HepG2 (cell line): ENCODE measurements around the gene CIB1. TPM values are rescaled to one million over a fixed set of nuclear protein-coding genes. Genes with fewer than 3 reads are reported as not detected.
A peak's percentile ranks its signal among the peaks of the same experiment; 100 is the strongest.

Source experiments
- BATF2 ChIP-seq: sonication (generic); formaldehyde crosslinking; IDR thresholded peaks from 2 replicates; pipeline ENCODE4 v1.8.0; 2022; ENCODE audit warnings: mild to moderate bottlenecking, missing genetic modification reagents, moderate library complexity
- CHD4 ChIP-seq: fragments of 200-600 bp; sonication (generic); IDR thresholded peaks from 2 replicates; pipeline ENCODE4 v1.7.0; 2017; ENCODE audit warnings: mild to moderate bottlenecking, low read length, borderline replicate concordance
- FUBP1 ChIP-seq: sonication (generic); formaldehyde crosslinking; IDR thresholded peaks from 2 replicates; pipeline ENCODE4 v1.5.1; 2020; ENCODE audit warnings: missing genetic modification reagents, mild to moderate bottlenecking, borderline replicate concordance
- HHEX ChIP-seq: IDR thresholded peaks from 2 replicates; pipeline ENCODE4 v1.6.1; 2016; ENCODE audit warnings: control low read depth
- HNRNPLL ChIP-seq: fragments of 200-400 bp; formaldehyde crosslinking; IDR thresholded peaks from 2 replicates; pipeline ENCODE4 v1.6.1; 2017; ENCODE audit warnings: mild to moderate bottlenecking, low read depth, low read length; ENCODE audit not compliant: poor library complexity, severe bottlenecking
- IKZF1 ChIP-seq: fragments of 450-650 bp; IDR thresholded peaks from 2 replicates; pipeline ENCODE4 v1.7.1; 2016
- KIAA2018 ChIP-seq: sonication (generic); formaldehyde crosslinking; IDR thresholded peaks from 2 replicates; pipeline ENCODE4 v1.5.0; 2020; ENCODE audit warnings: mild to moderate bottlenecking, missing genetic modification reagents, borderline replicate concordance
- NR3C1 ChIP-seq: sonication (generic); formaldehyde crosslinking; IDR thresholded peaks from 2 replicates; pipeline ENCODE4 v1.4.0; 2020; ENCODE audit warnings: missing genetic modification reagents
- SMC3 ChIP-seq: IDR thresholded peaks from 2 replicates; pipeline ENCODE4 v1.6.1; 2011; ENCODE audit warnings: low read length, improper control_type of control experiment
- SP140L ChIP-seq: sonication (generic); formaldehyde crosslinking; IDR thresholded peaks from 2 replicates; pipeline ENCODE4 v1.4.0; 2020; ENCODE audit warnings: missing genetic modification reagents, borderline replicate concordance
- TSC22D2 ChIP-seq: sonication (generic); formaldehyde crosslinking; IDR thresholded peaks from 2 replicates; pipeline ENCODE4 v1.5.1; 2020; ENCODE audit warnings: missing genetic modification reagents, mild to moderate bottlenecking, borderline replicate concordance
- ZBTB49 ChIP-seq: sonication (generic); formaldehyde crosslinking; IDR thresholded peaks from 2 replicates; pipeline ENCODE4 v1.4.0; 2020; ENCODE audit warnings: missing genetic modification reagents, borderline replicate concordance
- ZEB1 ChIP-seq: IDR thresholded peaks from 2 replicates; pipeline ENCODE4 v1.6.1; 2012; ENCODE audit warnings: mild to moderate bottlenecking, low read depth, inconsistent platforms; ENCODE audit not compliant: insufficient replicate concordance
- ZFY ChIP-seq: sonication (generic); formaldehyde crosslinking; IDR thresholded peaks from 2 replicates; pipeline ENCODE4 v1.4.0; 2020; ENCODE audit warnings: missing genetic modification reagents
- ZNF292 ChIP-seq: sonication (generic); formaldehyde crosslinking; IDR thresholded peaks from 2 replicates; pipeline ENCODE4 v1.8.1; 2022; ENCODE audit warnings: mild to moderate bottlenecking, low read depth, missing genetic modification reagents, borderline replicate concordance
- ZNF776 ChIP-seq: sonication (generic); formaldehyde crosslinking; IDR thresholded peaks from 2 replicates; pipeline ENCODE4 v1.4.0; 2020; ENCODE audit warnings: mild to moderate bottlenecking, missing genetic modification reagents
- polyA plus RNA-seq, 8 experiments: library from polyadenylated mRNA; depleted of rRNA in 3 of 8; stranded (reverse) in 7 of 8; unstranded in 1 of 8; fragments of >200 nt; fragmentation: Illumina TruSeq in 4 of 8; extraction: Trizol in 4 of 8; gene quantifications; 2 replicates each; pipeline versions ENCODE4 v1.2.1 to v1.2.3, GENCODE V29; 2011 to 2016; ENCODE audit warnings: low read depth in 4 of 8, missing spikeins in 1 of 8, mixed read lengths in 1 of 8; ENCODE audit not compliant: insufficient read depth in 1 of 8
- total RNA-seq, 5 experiments: library from RNA; depleted of rRNA; stranded (reverse); fragments of >200 nt; fragmentation: Illumina TruSeq; extraction: Trizol; gene quantifications; 2 replicates each; pipeline ENCODE4 v1.2.3, GENCODE V29; 2016; ENCODE audit warnings: low read depth in 1 of 5

CIB1 gene
- total and polyA plus RNA-seq, 2 of the 13 experiments (the other 11 are each of a cell fraction or from before 2014, with no cell fraction given): 38.7 to 72.7 TPM

- no peak for TF ChIP-seq KIAA2018 (CRISPR knock-in tag)
- no peak for TF ChIP-seq CHD4
- TF ChIP-seq NR3C1 (CRISPR knock-in tag): no peak
- peak; percentile 64 for TF ChIP-seq ZFY
- TF ChIP-seq IKZF1: no peak
- no peak for TF ChIP-seq HHEX
- TF ChIP-seq SMC3: no peak
- TF ChIP-seq BATF2 (CRISPR knock-in tag): 0 out of 2 replicates have a peak, but pooled peaks have one; percentile 56
- TF ChIP-seq SP140L (CRISPR knock-in tag): no peak
- no peak for TF ChIP-seq ZEB1
- peak; percentile 90 for TF ChIP-seq HNRNPLL
- TF ChIP-seq ZNF776 (CRISPR knock-in tag): peak; percentile 68; the same call in 1 of the 2 replicates
- no peak for TF ChIP-seq ZBTB49
- no peak for TF ChIP-seq ZNF292 (CRISPR knock-in tag)
- TF ChIP-seq FUBP1 (CRISPR knock-in tag): no peak
- TF ChIP-seq TSC22D2 (CRISPR knock-in tag): no peak
Measured at GRCh38 chr15:90201130-90201943, 32.4 kb downstream of the CIB1 start, which contains the start of gene SEMA4B (continued).
